Omental fat pad (tissue), 4 donors: ENCODE measurements around the gene RDH13. TPM values are rescaled to one million over a fixed set of nuclear protein-coding genes. Genes with fewer than 3 reads are reported as not detected.
"Not testable (repeated sequence)": the region's sequence is repeated elsewhere in the genome, so short reads cannot be mapped to it uniquely, and the experiment has no call there.

Experiments
- ATAC-seq: fragments of 150-250 bp; one replicate; pipeline ENCODE4 v1.9.1; 2016; ENCODE audit warnings: mild to moderate bottlenecking, moderate library complexity; ENCODE audit not compliant: low FRiP score
- DNase-seq: peaks from one replicate; pipeline ENCODE4 v3.0.0-alpha.2; 2019; ENCODE audit warnings: low spot score
- CTCF ChIP-seq, 3 donors: fragments of 450-650 bp; IDR thresholded peaks; one replicate each; pipeline ENCODE4 v1.5.1; 2016 to 2017; ENCODE audit warnings: antibody characterized with exemption in 3 of 3, mild to moderate bottlenecking in 3 of 3, moderate library complexity in 2 of 3
- total RNA-seq, 4 donors: library from RNA; depleted of rRNA; stranded (reverse); fragments of >200 nt; gene quantifications; one replicate each; pipeline ENCODE4 v1.1.0, GENCODE V29; 2016

RDH13 gene
- total RNA-seq, 4 donors from 2014 or later = 8.2 to 14.1 (median 10.8) TPM

DNA sequence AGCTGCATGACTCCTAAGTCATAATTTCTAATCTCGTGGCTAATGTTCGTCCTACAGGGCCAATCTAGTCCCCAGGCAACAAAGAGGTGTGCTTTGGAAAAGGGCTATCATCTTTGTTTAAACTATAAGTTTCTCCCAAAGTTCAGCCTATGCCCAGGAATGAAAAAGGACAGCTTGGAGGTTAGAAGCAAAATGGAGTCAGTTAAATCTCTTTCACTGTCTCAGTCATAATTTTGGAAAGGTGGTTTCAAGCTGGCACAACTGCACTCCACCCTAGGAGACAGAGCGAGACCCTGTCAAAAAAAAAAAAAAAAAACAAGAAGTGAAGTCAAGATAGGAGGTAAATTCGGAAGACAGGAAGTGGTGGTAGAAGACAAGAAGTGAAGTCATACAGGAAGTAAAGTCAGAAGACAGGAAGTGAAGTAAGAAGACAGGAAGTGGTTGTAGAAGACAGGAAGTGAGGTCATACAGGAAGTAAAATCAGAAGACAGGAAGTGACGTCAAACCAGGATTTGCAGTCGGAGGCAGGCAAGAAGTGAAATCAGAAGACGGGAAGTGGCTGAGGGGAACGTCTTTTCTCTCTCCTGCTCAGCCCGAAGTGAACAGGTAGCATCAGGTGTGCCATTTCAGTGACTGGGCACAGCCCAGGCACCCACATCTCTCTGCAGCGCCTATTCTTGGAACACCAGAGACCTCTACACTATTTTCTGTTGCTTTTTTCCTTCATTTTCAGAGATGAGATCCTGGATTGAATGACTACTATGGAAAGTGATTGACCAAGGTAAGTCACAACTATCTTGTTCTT lies 57.1 kb downstream of the RDH13 start:
- ATAC-seq (no peak), DNase-seq (no peak)
- no peak for TF ChIP-seq CTCF (IDR thresholded peaks at IDR 0.05)

DNA sequence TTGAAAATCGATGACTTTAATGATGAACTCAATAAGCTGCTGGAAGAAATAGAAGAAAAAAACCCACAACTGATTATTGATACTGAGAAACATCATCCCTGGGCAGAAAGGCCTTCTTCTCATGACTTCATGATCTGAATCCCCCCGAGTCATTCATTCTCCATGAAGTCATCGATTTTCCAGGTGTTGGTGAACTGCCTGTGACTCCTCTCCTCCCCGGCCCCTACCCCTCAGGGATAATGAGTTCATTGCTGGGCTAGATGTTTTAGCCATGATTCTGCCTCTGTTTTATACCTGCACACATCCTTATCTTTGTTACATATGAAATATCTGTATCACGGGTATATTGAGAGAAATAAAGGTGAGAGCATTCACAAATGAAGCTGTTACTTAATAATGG lies 62.2 kb downstream of the RDH13 start:
- ATAC-seq = no peak
- no peak for DNase-seq
- no peak for TF ChIP-seq CTCF (IDR thresholded peaks at IDR 0.05)

DNA sequence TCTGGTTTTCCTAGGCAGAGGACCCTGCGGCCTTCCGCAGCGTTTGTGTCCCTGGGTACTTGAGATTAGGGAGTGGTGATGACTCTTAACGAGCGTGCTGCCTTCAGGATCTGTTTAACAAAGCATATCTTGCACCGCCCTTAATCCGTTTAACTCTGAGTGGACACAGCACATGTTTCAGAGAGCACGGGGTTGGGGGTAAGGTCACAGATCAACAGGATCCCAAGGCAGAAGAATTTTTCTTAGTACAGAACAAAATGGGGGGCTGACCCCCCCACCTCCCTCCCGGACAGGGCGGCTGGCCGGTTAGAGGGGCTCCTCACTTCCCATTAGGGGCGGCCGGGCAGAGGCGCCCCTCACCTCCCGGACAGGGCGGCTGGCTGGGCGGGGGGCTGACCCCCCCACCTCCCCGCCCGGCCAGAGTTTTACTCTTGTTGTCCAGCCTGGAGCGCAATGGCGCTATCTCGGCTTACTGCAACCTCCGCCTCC lies 64.2 kb downstream of the RDH13 start:
- DNase-seq, ATAC-seq: not testable (repeated sequence)

DNA sequence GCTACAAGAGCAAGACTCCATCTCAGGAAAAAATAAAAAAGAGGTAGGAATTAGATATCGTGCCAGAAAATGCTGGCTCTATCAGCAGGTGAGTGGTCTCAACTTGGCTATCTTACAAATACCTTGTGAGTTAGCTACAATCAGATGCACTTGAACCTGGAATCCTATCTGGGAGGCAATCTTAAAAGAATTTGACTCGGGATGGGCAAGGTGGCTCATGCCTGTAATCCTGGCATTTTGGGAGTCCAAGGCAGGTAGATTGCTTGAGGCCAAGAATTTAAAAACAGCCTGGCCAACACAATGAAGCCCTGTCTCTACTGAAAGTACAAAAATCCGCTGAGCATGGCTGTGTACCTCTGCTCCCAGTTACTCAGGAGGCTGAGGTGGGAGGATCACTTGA lies 67.4 kb downstream of the RDH13 start:
- DNase-seq (no peak), ATAC-seq (no peak)
- no peak for TF ChIP-seq CTCF (IDR thresholded peaks at IDR 0.05)

Other genes starting within 250 kb of the RDH13 start
- under 1 TPM in 1 of 4 donors, not detected in 3; 0.38 TPM for gene KIR3DL1, start 246.7 kb downstream of the RDH13 start, total RNA-seq
- gene KIR2DS4, start 230.5 kb downstream of the RDH13 start, total RNA-seq = not detected
- gene KIR3DL2, start 212.7 kb downstream of the RDH13 start, total RNA-seq = under 1 TPM in 2 of 4 donors, not detected in 2; 0.36 to 0.38 TPM
- 10 to 100 TPM in 1 of 4 donors, 1 to 10 TPM in 3; 5.5 to 11.2 (median 7.0) TPM for gene FCAR, start 188.9 kb downstream of the RDH13 start, total RNA-seq
- 1 to 10 TPM in 1 of 4 donors, under 1 TPM in 1, not detected in 2; 0.72 to 2.3 TPM for gene NCR1, start 157.0 kb downstream of the RDH13 start, total RNA-seq
- gene NLRP7, start 115.6 kb downstream of the RDH13 start, total RNA-seq = not detected
- 1 to 10 TPM in 2 of 4 donors, not detected in 2; 2.4 TPM for gene NLRP2, start 96.8 kb downstream of the RDH13 start, total RNA-seq
- under 1 TPM in 1 of 4 donors, not detected in 3; 0.56 TPM for gene GP6, start 24.9 kb downstream of the RDH13 start, total RNA-seq
- gene EPS8L1, start 12.7 kb upstream of the RDH13 start, total RNA-seq = 10 to 100 TPM in 2 of 4 donors, 1 to 10 TPM in 1, under 1 TPM in 1; 0.95 to 41.7 (median 15.5) TPM
- gene PPP1R12C, start 54.5 kb upstream of the RDH13 start, total RNA-seq = 100 to 1,000 TPM in 2 of 4 donors, 10 to 100 TPM in 2; 59.9 to 127 (median 107) TPM
- 1 to 10 TPM in 3 of 4 donors, not detected in 1; 1.9 to 7.2 (median 4.3) TPM for gene TNNT1, start 86.1 kb upstream of the RDH13 start, total RNA-seq
- gene TNNI3, start 94.6 kb upstream of the RDH13 start, total RNA-seq = not detected
- gene DNAAF3, start 103.5 kb upstream of the RDH13 start, total RNA-seq = under 1 TPM in 2 of 4 donors, not detected in 2; 0.65 to 0.69 TPM
- gene SYT5, start 117.1 kb upstream of the RDH13 start, total RNA-seq = under 1 TPM in 1 of 4 donors, not detected in 3; 0.28 TPM
- 1 to 10 TPM; 1.4 to 9.8 (median 5.5) TPM for gene PTPRH, start 146.4 kb upstream of the RDH13 start, total RNA-seq
- gene TMEM86B, start 165.6 kb upstream of the RDH13 start, total RNA-seq = 1 to 10 TPM in 3 of 4 donors, under 1 TPM in 1; 0.65 to 3.5 (median 2.5) TPM
- 10 to 100 TPM; 27.8 to 43.6 (median 35.5) TPM for gene PPP6R1, start 195.9 kb upstream of the RDH13 start, total RNA-seq
- gene HSPBP1, start 217.0 kb upstream of the RDH13 start, total RNA-seq = 10 to 100 TPM; 19.5 to 25.9 (median 21.2) TPM
- 1 to 10 TPM in 1 of 4 donors, under 1 TPM in 1, not detected in 2; 0.19 to 2.1 TPM for gene BRSK1, start 220.8 kb upstream of the RDH13 start, total RNA-seq